ENCODE data around the gene BACE1-AS. TPM values are rescaled to one million over a fixed set of nuclear protein-coding genes. Genes with fewer than 3 reads are reported as not detected.

Gene BACE1-AS
- total RNA-seq (2014; rRNA removed; shearing (Covaris generic)) (8.5 and 10.6 TPM in 2 replicates), polyA plus RNA-seq (2016; fragmentation: Nextera tagmentation; extraction: Ambion mirVana) (18.6 and 19.6 TPM in 2 replicates)
- long read RNA-seq, partial matches to known transcripts, result 0 of 1 reads
- long read RNA-seq, other reads (novel, unspliced or antisense), result 0 of 1 reads

DNA sequence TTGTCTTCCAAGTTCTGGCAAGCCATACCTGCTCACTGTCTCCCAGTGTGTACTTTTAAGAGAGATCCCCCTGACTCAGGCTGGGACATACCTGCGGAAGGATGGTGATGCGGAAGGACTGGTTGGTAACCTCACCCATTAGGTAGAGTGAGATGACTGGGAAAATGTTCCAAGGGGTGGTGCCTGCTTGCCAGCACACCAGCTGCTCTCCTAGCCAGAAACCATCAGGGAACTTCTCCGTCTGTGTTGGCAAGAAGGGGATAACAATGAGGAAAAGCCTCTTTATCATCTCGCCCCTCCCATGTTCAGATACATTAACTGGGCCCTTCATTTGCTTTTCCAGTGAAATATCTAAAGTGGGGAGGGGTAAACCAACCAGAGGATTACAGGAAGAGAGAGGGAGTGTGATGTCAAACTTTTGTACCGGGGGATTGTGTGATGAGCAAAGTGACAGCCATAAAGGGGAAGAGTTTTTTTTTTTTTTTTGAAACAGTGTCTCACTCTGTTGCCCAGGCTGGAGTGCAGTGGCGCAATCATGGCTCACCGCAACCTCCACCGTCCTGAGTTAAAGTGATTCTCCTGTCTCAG, at the start of gene BACE1-AS:
Gene BACE1-AS (plus strand): TSS at position 538 of the 588 bp plus-strand sequence.
- Mint-ChIP-seq H3K4me1 (no peaks in the 10 kb centered on the region), H3K9me3 (no peaks in the 10 kb centered on the region), H3K27me3 (ENCODE audit: insufficient read depth, low read depth, poor library complexity) (peaks cover 7% of the 10 kb centered on the region), H3K36me3 (ENCODE audit: low read depth) (peaks cover 19% of the 10 kb centered on the region), H3K4me3 (no peak within 1 kb of the TSS), H3K27ac (no peak within 1 kb of the TSS)
- Histone ChIP-seq H3K27ac (ENCODE audit: low read depth) (no peak within 1 kb of the TSS), H3K4me3 (no peak within 1 kb of the TSS), H3K36me3 (ENCODE audit: insufficient read depth) (no peaks in the 10 kb centered on the region), H2AFZ (no peak within 1 kb of the TSS), H4K20me1 (replicated peaks; ENCODE audit: insufficient read depth) (no peaks in the 10 kb centered on the region), H3K27me3 (ENCODE audit: insufficient read depth) (no peaks in the 10 kb centered on the region), H3K79me2 (replicated peaks; ENCODE audit: insufficient read depth) (no peaks in the 10 kb centered on the region), H3K4me1 (ENCODE audit: insufficient read depth) (no peaks in the 10 kb centered on the region), H3K9me2 (ENCODE audit: insufficient read depth) (no peaks in the 10 kb centered on the region), H3F3A (replicated peaks; ENCODE audit: low read depth) (no peaks in the 10 kb centered on the region), H3K4me2 (no peak within 1 kb of the TSS)
- no peak for ATAC-seq
- TF ChIP-seq JUNB (IDR thresholded peaks at IDR 0.05; ENCODE audit: unreplicated experiment), result no peak
- TF ChIP-seq EZH2 (IDR thresholded peaks at IDR 0.05; ENCODE audit: low read depth, unreplicated experiment), result no peak
- no peak for TF ChIP-seq EZH2phosphoT487 (IDR thresholded peaks at IDR 0.05; ENCODE audit: unreplicated experiment)
- TF ChIP-seq ZNF331 (CRISPR knock-in tag; IDR thresholded peaks at IDR 0.05; ENCODE audit: low read depth), result no peak
- TF ChIP-seq, protein P1, sequence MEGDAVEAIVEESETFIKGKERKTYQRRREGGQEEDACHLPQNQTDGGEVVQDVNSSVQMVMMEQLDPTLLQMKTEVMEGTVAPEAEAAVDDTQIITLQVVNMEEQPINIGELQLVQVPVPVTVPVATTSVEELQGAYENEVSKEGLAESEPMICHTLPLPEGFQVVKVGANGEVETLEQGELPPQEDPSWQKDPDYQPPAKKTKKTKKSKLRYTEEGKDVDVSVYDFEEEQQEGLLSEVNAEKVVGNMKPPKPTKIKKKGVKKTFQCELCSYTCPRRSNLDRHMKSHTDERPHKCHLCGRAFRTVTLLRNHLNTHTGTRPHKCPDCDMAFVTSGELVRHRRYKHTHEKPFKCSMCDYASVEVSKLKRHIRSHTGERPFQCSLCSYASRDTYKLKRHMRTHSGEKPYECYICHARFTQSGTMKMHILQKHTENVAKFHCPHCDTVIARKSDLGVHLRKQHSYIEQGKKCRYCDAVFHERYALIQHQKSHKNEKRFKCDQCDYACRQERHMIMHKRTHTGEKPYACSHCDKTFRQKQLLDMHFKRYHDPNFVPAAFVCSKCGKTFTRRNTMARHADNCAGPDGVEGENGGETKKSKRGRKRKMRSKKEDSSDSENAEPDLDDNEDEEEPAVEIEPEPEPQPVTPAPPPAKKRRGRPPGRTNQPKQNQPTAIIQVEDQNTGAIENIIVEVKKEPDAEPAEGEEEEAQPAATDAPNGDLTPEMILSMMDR (conservative IDR thresholded peaks at IDR 0.05; ENCODE audit: low read depth in 2 of 2), result no peak
- TF ChIP-seq, protein P2, sequence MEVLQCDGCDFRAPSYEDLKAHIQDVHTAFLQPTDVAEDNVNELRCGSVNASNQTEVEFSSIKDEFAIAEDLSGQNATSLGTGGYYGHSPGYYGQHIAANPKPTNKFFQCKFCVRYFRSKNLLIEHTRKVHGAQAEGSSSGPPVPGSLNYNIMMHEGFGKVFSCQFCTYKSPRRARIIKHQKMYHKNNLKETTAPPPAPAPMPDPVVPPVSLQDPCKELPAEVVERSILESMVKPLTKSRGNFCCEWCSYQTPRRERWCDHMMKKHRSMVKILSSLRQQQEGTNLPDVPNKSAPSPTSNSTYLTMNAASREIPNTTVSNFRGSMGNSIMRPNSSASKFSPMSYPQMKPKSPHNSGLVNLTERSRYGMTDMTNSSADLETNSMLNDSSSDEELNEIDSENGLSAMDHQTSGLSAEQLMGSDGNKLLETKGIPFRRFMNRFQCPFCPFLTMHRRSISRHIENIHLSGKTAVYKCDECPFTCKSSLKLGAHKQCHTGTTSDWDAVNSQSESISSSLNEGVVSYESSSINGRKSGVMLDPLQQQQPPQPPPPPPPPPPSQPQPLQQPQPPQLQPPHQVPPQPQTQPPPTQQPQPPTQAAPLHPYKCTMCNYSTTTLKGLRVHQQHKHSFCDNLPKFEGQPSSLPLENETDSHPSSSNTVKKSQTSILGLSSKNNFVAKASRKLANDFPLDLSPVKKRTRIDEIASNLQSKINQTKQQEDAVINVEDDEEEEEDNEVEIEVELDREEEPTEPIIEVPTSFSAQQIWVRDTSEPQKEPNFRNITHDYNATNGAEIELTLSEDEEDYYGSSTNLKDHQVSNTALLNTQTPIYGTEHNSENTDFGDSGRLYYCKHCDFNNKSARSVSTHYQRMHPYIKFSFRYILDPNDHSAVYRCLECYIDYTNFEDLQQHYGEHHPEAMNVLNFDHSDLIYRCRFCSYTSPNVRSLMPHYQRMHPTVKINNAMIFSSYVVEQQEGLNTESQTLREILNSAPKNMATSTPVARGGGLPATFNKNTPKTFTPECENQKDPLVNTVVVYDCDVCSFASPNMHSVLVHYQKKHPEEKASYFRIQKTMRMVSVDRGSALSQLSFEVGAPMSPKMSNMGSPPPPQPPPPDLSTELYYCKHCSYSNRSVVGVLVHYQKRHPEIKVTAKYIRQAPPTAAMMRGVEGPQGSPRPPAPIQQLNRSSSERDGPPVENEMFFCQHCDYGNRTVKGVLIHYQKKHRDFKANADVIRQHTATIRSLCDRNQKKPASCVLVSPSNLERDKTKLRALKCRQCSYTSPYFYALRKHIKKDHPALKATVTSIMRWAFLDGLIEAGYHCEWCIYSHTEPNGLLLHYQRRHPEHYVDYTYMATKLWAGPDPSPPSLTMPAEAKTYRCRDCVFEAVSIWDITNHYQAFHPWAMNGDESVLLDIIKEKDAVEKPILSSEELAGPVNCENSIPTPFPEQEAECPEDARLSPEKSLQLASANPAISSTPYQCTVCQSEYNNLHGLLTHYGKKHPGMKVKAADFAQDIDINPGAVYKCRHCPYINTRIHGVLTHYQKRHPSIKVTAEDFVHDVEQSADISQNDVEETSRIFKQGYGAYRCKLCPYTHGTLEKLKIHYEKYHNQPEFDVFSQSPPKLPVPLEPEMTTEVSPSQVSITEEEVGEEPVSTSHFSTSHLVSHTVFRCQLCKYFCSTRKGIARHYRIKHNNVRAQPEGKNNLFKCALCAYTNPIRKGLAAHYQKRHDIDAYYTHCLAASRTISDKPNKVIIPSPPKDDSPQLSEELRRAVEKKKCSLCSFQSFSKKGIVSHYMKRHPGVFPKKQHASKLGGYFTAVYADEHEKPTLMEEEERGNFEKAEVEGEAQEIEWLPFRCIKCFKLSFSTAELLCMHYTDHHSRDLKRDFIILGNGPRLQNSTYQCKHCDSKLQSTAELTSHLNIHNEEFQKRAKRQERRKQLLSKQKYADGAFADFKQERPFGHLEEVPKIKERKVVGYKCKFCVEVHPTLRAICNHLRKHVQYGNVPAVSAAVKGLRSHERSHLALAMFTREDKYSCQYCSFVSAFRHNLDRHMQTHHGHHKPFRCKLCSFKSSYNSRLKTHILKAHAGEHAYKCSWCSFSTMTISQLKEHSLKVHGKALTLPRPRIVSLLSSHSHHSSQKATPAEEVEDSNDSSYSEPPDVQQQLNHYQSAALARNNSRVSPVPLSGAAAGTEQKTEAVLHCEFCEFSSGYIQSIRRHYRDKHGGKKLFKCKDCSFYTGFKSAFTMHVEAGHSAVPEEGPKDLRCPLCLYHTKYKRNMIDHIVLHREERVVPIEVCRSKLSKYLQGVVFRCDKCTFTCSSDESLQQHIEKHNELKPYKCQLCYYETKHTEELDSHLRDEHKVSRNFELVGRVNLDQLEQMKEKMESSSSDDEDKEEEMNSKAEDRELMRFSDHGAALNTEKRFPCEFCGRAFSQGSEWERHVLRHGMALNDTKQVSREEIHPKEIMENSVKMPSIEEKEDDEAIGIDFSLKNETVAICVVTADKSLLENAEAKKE (CRISPR knock-in tag; IDR thresholded peaks at IDR 0.05), result no peak
- TF ChIP-seq, protein P3, sequence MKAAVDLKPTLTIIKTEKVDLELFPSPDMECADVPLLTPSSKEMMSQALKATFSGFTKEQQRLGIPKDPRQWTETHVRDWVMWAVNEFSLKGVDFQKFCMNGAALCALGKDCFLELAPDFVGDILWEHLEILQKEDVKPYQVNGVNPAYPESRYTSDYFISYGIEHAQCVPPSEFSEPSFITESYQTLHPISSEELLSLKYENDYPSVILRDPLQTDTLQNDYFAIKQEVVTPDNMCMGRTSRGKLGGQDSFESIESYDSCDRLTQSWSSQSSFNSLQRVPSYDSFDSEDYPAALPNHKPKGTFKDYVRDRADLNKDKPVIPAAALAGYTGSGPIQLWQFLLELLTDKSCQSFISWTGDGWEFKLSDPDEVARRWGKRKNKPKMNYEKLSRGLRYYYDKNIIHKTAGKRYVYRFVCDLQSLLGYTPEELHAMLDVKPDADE (IDR thresholded peaks at IDR 0.05), result no peak
- no peak for TF ChIP-seq STAT1 (IDR thresholded peaks at IDR 0.05; ENCODE audit: unreplicated experiment)
- TF ChIP-seq, protein P4, sequence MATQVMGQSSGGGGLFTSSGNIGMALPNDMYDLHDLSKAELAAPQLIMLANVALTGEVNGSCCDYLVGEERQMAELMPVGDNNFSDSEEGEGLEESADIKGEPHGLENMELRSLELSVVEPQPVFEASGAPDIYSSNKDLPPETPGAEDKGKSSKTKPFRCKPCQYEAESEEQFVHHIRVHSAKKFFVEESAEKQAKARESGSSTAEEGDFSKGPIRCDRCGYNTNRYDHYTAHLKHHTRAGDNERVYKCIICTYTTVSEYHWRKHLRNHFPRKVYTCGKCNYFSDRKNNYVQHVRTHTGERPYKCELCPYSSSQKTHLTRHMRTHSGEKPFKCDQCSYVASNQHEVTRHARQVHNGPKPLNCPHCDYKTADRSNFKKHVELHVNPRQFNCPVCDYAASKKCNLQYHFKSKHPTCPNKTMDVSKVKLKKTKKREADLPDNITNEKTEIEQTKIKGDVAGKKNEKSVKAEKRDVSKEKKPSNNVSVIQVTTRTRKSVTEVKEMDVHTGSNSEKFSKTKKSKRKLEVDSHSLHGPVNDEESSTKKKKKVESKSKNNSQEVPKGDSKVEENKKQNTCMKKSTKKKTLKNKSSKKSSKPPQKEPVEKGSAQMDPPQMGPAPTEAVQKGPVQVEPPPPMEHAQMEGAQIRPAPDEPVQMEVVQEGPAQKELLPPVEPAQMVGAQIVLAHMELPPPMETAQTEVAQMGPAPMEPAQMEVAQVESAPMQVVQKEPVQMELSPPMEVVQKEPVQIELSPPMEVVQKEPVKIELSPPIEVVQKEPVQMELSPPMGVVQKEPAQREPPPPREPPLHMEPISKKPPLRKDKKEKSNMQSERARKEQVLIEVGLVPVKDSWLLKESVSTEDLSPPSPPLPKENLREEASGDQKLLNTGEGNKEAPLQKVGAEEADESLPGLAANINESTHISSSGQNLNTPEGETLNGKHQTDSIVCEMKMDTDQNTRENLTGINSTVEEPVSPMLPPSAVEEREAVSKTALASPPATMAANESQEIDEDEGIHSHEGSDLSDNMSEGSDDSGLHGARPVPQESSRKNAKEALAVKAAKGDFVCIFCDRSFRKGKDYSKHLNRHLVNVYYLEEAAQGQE (IDR thresholded peaks at IDR 0.05; ENCODE audit: unreplicated experiment), result no peak
- TF ChIP-seq NANOG (IDR thresholded peaks at IDR 0.05; ENCODE audit: borderline replicate concordance), result no peak
- no peak for TF ChIP-seq POLR2AphosphoS5 (IDR thresholded peaks at IDR 0.05; ENCODE audit: low read depth)
- TF ChIP-seq ZNF114 (CRISPR knock-in tag; IDR thresholded peaks at IDR 0.05), result no peak
- no peak for TF ChIP-seq CREB1 (CRISPR knock-in tag; IDR thresholded peaks at IDR 0.05; ENCODE audit: low read depth)
- DNase-seq (ENCODE audit: low spot score), result no peak
